HEK293 (cell line): ENCODE results near the gene TLDC2.

Experiments used
- CTCF ChIA-PET: fragments of 350-600 bp; formaldehyde crosslinking; extraction: SDS; loops from one replicate; lab custom pipeline; 2021; ENCODE audit warnings: antibody characterized with exemption; lab: Yijun Ruan, JAX
- POLR2A ChIA-PET: fragments of 300-600 bp; formaldehyde crosslinking; extraction: SDS; loops from one replicate; lab custom pipeline; 2020; ENCODE audit warnings: antibody characterized with exemption, inconsistent platforms; lab: Yijun Ruan, JAX
- H3K27ac ChIP-seq: fragments of 200-500 bp; sonication (Bioruptor generic); 2 replicates; pipeline ENCODE4 v1.5.1; 2014; ENCODE audit warnings: low read depth, low read length, control low read depth, inconsistent platforms; ENCODE audit errors: extremely low read depth
- H3K36me3 ChIP-seq, 2 experiments: fragments of 200-500 bp in 1 of 2; sonication (Bioruptor generic) in 1 of 2; 1 replicate in 1 of 2; 2 replicates in 1 of 2; pipeline ENCODE4 v1.5.1; 2014 to 2017; ENCODE audit warnings: inconsistent platforms in 2 of 2, low read length in 2 of 2; ENCODE audit not compliant: control insufficient read depth in 2 of 2, insufficient read depth in 1 of 2
- H3K4me1 ChIP-seq: fragments of 200-500 bp; sonication (Bioruptor generic); 2 replicates; pipeline ENCODE4 v1.5.1; 2014; ENCODE audit warnings: mild to moderate bottlenecking, low read length, inconsistent platforms; ENCODE audit not compliant: control insufficient read depth, insufficient read depth
- H3K4me3 ChIP-seq: 2 replicates; pipeline ENCODE4 v1.5.1; 2011; ENCODE audit warnings: low read depth, mild to moderate bottlenecking, control low read depth, low read length, moderate library complexity
- H3K9me3 ChIP-seq: fragments of 200-500 bp; sonication (Bioruptor generic); 2 replicates; pipeline ENCODE4 v1.5.1; 2014; ENCODE audit warnings: low read depth, low read length, inconsistent platforms; ENCODE audit not compliant: control insufficient read depth, insufficient read depth
- GLIS2 ChIP-seq: fragments of 450-650 bp; formaldehyde crosslinking; IDR thresholded peaks from 2 replicates; pipeline ENCODE4 v1.5.1; 2016; ENCODE audit warnings: missing biosample characterization, missing genetic modification characterization
- KLF16 ChIP-seq: fragments of 450-650 bp; formaldehyde crosslinking; IDR thresholded peaks from 2 replicates; pipeline ENCODE4 v1.5.1; 2017; ENCODE audit warnings: missing biosample characterization, missing genetic modification characterization
- SALL2 ChIP-seq: fragments of 450-650 bp; formaldehyde crosslinking; IDR thresholded peaks from 2 replicates; pipeline ENCODE4 v1.5.0; 2017; ENCODE audit warnings: missing biosample characterization, mild to moderate bottlenecking, missing genetic modification characterization, borderline replicate concordance
- SP2 ChIP-seq: fragments of 450-650 bp; formaldehyde crosslinking; IDR thresholded peaks from 2 replicates; pipeline ENCODE4 v1.5.1; 2016; ENCODE audit warnings: missing biosample characterization, missing genetic modification characterization
- SP3 ChIP-seq: fragments of 450-650 bp; formaldehyde crosslinking; IDR thresholded peaks from 2 replicates; pipeline ENCODE4 v1.5.1; 2016; ENCODE audit warnings: missing biosample characterization, missing genetic modification characterization
- ZBTB48 ChIP-seq: fragments of 450-650 bp; formaldehyde crosslinking; IDR thresholded peaks from 2 replicates; pipeline ENCODE4 v1.5.1; 2016; ENCODE audit warnings: missing biosample characterization, missing genetic modification characterization
- ZBTB49 ChIP-seq: fragments of 450-650 bp; formaldehyde crosslinking; IDR thresholded peaks from 2 replicates; pipeline ENCODE4 v1.5.1; 2016; ENCODE audit warnings: missing biosample characterization, missing genetic modification characterization, low read depth
- ZFP41 ChIP-seq: fragments of 450-650 bp; formaldehyde crosslinking; IDR thresholded peaks from 2 replicates; pipeline ENCODE4 v1.5.1; 2016; ENCODE audit warnings: missing biosample characterization, missing genetic modification characterization, borderline replicate concordance
- ZIC2 ChIP-seq: fragments of 450-650 bp; formaldehyde crosslinking; IDR thresholded peaks from 2 replicates; pipeline ENCODE4 v1.5.1; 2016; ENCODE audit warnings: missing biosample characterization, missing genetic modification characterization
- ZNF114 ChIP-seq: fragments of 450-650 bp; formaldehyde crosslinking; IDR thresholded peaks from 2 replicates; pipeline ENCODE4 v1.5.0; 2017; ENCODE audit warnings: missing biosample characterization, missing genetic modification characterization
- ZNF121 ChIP-seq: fragments of 450-650 bp; formaldehyde crosslinking; IDR thresholded peaks from 2 replicates; pipeline ENCODE4 v1.5.1; 2016; ENCODE audit warnings: missing biosample characterization, missing genetic modification characterization
- ZNF18 ChIP-seq: fragments of 450-650 bp; formaldehyde crosslinking; IDR thresholded peaks from 2 replicates; pipeline ENCODE4 v1.5.1; 2016; ENCODE audit warnings: missing biosample characterization, missing genetic modification characterization
- ZNF221 ChIP-seq: fragments of 450-650 bp; formaldehyde crosslinking; IDR thresholded peaks from 2 replicates; pipeline ENCODE4 v1.5.1; 2017; ENCODE audit warnings: missing biosample characterization, missing genetic modification characterization, borderline replicate concordance
- ZNF341 ChIP-seq: fragments of 450-650 bp; formaldehyde crosslinking; IDR thresholded peaks from 2 replicates; pipeline ENCODE4; 2016; ENCODE audit warnings: low read depth, missing biosample characterization, missing genetic modification characterization
- ZNF423 ChIP-seq: fragments of 450-650 bp; formaldehyde crosslinking; IDR thresholded peaks from 2 replicates; pipeline ENCODE4 v1.5.1; 2016; ENCODE audit warnings: missing biosample characterization, missing genetic modification characterization
- ZNF426 ChIP-seq: fragments of 450-650 bp; formaldehyde crosslinking; IDR thresholded peaks from 2 replicates; pipeline ENCODE4 v1.5.1; 2017; ENCODE audit warnings: missing biosample characterization, missing genetic modification characterization, mild to moderate bottlenecking, inconsistent platforms, moderate library complexity
- ZNF521 ChIP-seq: fragments of 450-650 bp; formaldehyde crosslinking; IDR thresholded peaks from 2 replicates; pipeline ENCODE4 v1.5.1; 2017; ENCODE audit warnings: missing biosample characterization, mild to moderate bottlenecking, missing genetic modification characterization
- ZNF549 ChIP-seq: fragments of 450-650 bp; IDR thresholded peaks from 2 replicates; pipeline ENCODE4 v1.5.1; 2018; ENCODE audit warnings: missing biosample characterization, missing genetic modification characterization, mild to moderate bottlenecking, inconsistent platforms, moderate library complexity
- ZNF561 ChIP-seq: fragments of 450-650 bp; IDR thresholded peaks from 2 replicates; pipeline ENCODE4 v1.5.1; 2018; ENCODE audit warnings: missing biosample characterization, missing genetic modification characterization, borderline replicate concordance
- ZNF626 ChIP-seq: fragments of 450-650 bp; sonication (Bioruptor Pico); formaldehyde crosslinking; IDR thresholded peaks from 2 replicates; pipeline ENCODE4 v1.5.1; 2018; ENCODE audit warnings: missing biosample characterization, missing genetic modification characterization, inconsistent platforms
- ZNF830 ChIP-seq: fragments of 450-650 bp; IDR thresholded peaks from 2 replicates; pipeline ENCODE4 v1.5.0; 2018; ENCODE audit warnings: missing biosample characterization, missing genetic modification characterization, low read depth, mild to moderate bottlenecking, moderate library complexity
- ZSCAN18 ChIP-seq: fragments of 450-650 bp; formaldehyde crosslinking; IDR thresholded peaks from 2 replicates; pipeline ENCODE4 v1.5.1; 2016; ENCODE audit warnings: missing biosample characterization, missing genetic modification characterization
- TF ChIP-seq, protein P1 (sequence below): fragments of 450-650 bp; formaldehyde crosslinking; IDR thresholded peaks from 2 replicates; pipeline ENCODE4 v1.5.1; 2016; ENCODE audit warnings: missing biosample characterization, missing genetic modification characterization
- TF ChIP-seq, protein P2 (sequence below): fragments of 450-650 bp; formaldehyde crosslinking; IDR thresholded peaks from 2 replicates; pipeline ENCODE4 v1.5.1; 2017; ENCODE audit warnings: missing biosample characterization, missing genetic modification characterization

Gene TLDC2

DNA sequence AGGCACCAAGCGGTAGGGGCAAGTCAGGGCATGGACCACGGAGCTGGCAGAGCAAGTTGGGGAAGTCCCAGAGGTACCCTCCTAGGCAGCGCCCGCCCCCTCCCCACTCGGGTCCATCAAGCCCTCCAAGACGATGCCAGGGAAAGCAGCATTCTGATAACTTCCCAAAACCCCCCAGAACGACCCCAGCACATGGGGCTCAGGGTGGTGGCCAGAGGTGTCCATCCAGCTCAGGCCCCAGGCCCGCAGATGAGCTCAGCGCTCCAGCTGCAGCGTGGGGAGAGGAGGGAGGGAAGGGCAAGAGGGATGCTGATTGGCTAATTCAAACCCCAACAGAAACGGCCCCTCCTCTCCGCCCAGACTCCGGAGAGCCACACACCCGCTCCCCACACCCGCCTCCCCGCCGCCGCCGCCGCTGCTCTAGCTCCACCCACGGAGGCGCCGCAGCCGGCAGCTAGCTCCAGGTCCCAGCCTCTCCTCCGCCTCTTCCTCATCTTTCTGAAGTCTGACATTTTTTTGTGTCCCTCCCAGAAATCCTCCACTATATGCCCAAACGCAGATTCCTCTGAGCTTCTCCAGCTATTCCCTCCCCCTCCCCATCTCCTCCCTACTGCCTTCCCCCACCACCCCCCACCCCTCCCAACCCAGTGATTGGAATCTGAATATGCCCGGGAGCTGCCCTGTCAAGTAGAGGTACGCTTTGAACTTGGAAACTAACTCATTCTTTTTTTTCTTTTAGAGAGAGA, 40.3 kb upstream of the TLDC2 start (continued):
- TF ChIP-seq ZNF626 (tag by site-specific recombination) (no peak), ZNF18 (tag by site-specific recombination) (no peak), SP3 (tag by site-specific recombination) (peak; percentile 83), ZSCAN18 (no peak)

DNA sequence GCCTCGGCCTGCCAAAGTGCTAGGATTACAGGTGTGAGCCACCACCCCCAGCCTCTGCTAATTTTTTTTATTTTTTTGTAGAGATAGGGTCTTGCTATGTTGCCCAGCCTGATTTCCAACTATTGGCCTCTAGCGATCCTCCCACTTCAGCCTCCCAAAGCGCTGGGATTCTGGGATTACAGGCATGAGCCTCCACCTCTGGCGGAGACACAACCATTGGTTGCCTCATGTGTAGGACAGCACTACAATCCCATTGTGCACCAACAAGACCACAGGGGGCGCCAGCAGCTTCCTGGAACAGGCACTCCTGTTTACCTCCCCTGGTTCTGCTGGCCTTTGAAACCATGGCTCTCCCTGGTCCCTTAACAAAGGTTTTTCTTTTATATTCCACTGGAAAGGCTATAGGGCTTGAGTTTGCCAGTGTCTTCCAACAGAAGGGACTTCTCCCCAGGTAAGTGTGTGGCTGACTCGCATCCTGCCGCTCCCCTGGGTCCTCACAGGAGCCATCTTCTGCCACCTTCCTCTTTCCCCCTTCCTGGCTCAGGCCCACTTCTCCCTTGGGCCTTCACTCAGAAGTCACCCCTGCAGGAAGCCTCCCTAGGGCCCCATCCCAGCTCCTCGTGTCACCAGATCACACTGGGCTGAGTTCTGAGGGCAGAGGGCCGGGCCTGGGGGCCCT, 39.2 kb upstream of the TLDC2 start:
- Histone ChIP-seq H3K36me3 (peaks cover 0 to 14% of the 10 kb centered on the region in 2 experiments; a peak in 2 of 3 replicates), H3K9me3 (no peaks in the 10 kb centered on the region), H3K27ac (no peak overlapping the region), H3K4me3 (no peak overlapping the region), H3K4me1 (no peaks in the 10 kb centered on the region)
- ChIA-PET CTCF (interaction anchor here (0.8 to 2.7 kb wide), 8 partner anchors 10 to 372 kb away, joined by 3 to 18 read pairs (median 4); a partner anchor contains a TSS), POLR2A (interaction anchor here (1.1 to 2.6 kb wide), 3 partner anchors 8 to 27 kb away, joined by 4 to 17 read pairs (median 6); a partner anchor contains a TSS)
- no peak for TF ChIP-seq SALL2 (tag by site-specific recombination)
- no peak for TF ChIP-seq KLF16 (tag by site-specific recombination)
- 0 out of 2 replicates have a peak, but pooled peaks have one; percentile 12 for TF ChIP-seq GLIS2 (tag by site-specific recombination)
- TF ChIP-seq, protein P1, sequence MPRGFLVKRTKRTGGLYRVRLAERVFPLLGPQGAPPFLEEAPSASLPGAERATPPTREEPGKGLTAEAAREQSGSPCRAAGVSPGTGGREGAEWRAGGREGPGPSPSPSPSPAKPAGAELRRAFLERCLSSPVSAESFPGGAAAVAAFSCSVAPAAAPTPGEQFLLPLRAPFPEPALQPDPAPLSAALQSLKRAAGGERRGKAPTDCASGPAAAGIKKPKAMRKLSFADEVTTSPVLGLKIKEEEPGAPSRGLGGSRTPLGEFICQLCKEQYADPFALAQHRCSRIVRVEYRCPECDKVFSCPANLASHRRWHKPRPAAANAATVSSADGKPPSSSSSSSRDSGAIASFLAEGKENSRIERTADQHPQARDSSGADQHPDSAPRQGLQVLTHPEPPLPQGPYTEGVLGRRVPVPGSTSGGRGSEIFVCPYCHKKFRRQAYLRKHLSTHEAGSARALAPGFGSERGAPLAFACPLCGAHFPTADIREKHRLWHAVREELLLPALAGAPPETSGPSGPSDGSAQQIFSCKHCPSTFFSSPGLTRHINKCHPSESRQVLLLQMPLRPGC (tag by site-specific recombination): no peak
- no peak for TF ChIP-seq ZNF221 (tag by site-specific recombination)
- TF ChIP-seq, protein P2, sequence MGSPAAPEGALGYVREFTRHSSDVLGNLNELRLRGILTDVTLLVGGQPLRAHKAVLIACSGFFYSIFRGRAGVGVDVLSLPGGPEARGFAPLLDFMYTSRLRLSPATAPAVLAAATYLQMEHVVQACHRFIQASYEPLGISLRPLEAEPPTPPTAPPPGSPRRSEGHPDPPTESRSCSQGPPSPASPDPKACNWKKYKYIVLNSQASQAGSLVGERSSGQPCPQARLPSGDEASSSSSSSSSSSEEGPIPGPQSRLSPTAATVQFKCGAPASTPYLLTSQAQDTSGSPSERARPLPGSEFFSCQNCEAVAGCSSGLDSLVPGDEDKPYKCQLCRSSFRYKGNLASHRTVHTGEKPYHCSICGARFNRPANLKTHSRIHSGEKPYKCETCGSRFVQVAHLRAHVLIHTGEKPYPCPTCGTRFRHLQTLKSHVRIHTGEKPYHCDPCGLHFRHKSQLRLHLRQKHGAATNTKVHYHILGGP (tag by site-specific recombination): no peak
- no peak for TF ChIP-seq ZBTB49 (tag by site-specific recombination)
- no peak for TF ChIP-seq SP2 (tag by site-specific recombination)
- TF ChIP-seq ZBTB48 (tag by site-specific recombination): peak; percentile 70
- no peak for TF ChIP-seq ZNF521 (tag by site-specific recombination)
- no peak for TF ChIP-seq ZFP41 (tag by site-specific recombination)
- TF ChIP-seq ZNF830 (tag by site-specific recombination): no peak
- peak; percentile 83 for TF ChIP-seq ZNF341 (tag by site-specific recombination)
- no peak for TF ChIP-seq ZNF18 (tag by site-specific recombination)
- no peak for TF ChIP-seq ZNF426 (tag by site-specific recombination)
- peak; percentile 98 for TF ChIP-seq ZNF121 (tag by site-specific recombination)
- TF ChIP-seq ZNF561 (tag by site-specific recombination): 0 out of 2 replicates have a peak, but pooled peaks have one; percentile 32
- no peak for TF ChIP-seq ZNF549 (tag by site-specific recombination)
- TF ChIP-seq ZNF114 (tag by site-specific recombination): no peak
- no peak for TF ChIP-seq ZNF423 (tag by site-specific recombination)
- peak; percentile 44; the same call in 1 of the 2 replicates for TF ChIP-seq ZIC2 (tag by site-specific recombination)
